ENCODE measurements around the gene NOM1. TPM values are rescaled to one million over a fixed set of nuclear protein-coding genes. Genes with fewer than 3 reads are reported as not detected.
"Not testable (repeated sequence)": the region's sequence is repeated elsewhere in the genome, so short reads cannot be mapped to it uniquely, and the experiment has no call there.

Gene NOM1
- polyA plus RNA-seq, 6 donors from 2014 or later = 1.8 to 8.6 (median 3.3) TPM

GRCh38 chr7:156927571-156928405 lies 21.7 kb upstream of the NOM1 start:
- Mint-ChIP-seq H3K27me3 (peaks cover 33 to 59% (median 57%) of the 10 kb centered on the region in 3 donors), H3K4me1 (peaks cover 4 to 7% (median 7%) of the 10 kb centered on the region in 3 donors)
- ATAC-seq (ENCODE audit: low read depth in 2 of 2) = no peak

DNA sequence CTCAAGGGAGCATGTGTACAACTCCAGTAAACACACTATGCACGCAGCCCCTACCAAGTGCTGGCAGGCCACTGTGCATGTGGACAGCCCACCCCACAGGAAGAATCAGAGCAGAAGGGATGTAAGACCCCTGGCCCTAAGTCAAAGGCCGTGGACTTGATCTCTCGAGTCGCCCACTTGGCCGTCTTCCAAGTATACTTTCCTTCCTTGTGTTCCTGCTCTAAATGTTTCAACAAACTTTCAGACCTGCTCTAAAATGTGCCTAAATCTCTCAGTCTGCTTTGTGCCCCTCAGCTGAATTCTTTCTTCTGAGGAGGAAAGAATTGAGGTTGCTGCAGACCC lies 21.1 kb upstream of the NOM1 start:
- H3K9me3 Mint-ChIP-seq = no peaks in the 10 kb centered on the region
- ATAC-seq (ENCODE audit: low read depth in 2 of 2) (no peak), DNase-seq (no peak)
- peaks cover 32 to 53% (median 52%) of the 10 kb centered on the region in 3 donors for H3K27me3 Mint-ChIP-seq
- peaks cover under 1 to 2% (median 1%) of the 10 kb centered on the region in 3 donors for H3K4me1 Mint-ChIP-seq
- peaks cover 0 to under 1% of the 10 kb centered on the region in 2 donors for H3K36me3 Mint-ChIP-seq
- H3K4me3 Mint-ChIP-seq = no peak overlapping the region
- H3K27ac Mint-ChIP-seq = peak overlapping the region in 1 of 6 donors; percentile 44

More at GRCh38 chr7:156927571-156928405, 21.7 kb upstream of the NOM1 start:
- no peaks in the 10 kb centered on the region for H3K9me3 Mint-ChIP-seq
- H3K36me3 Mint-ChIP-seq = peaks cover 0 to 3% of the 10 kb centered on the region in 2 donors
- peak overlapping the region in 1 of 6 donors; percentile 44 for H3K27ac Mint-ChIP-seq
- no peak overlapping the region for H3K4me3 Mint-ChIP-seq
- DNase-seq = no peak

DNA sequence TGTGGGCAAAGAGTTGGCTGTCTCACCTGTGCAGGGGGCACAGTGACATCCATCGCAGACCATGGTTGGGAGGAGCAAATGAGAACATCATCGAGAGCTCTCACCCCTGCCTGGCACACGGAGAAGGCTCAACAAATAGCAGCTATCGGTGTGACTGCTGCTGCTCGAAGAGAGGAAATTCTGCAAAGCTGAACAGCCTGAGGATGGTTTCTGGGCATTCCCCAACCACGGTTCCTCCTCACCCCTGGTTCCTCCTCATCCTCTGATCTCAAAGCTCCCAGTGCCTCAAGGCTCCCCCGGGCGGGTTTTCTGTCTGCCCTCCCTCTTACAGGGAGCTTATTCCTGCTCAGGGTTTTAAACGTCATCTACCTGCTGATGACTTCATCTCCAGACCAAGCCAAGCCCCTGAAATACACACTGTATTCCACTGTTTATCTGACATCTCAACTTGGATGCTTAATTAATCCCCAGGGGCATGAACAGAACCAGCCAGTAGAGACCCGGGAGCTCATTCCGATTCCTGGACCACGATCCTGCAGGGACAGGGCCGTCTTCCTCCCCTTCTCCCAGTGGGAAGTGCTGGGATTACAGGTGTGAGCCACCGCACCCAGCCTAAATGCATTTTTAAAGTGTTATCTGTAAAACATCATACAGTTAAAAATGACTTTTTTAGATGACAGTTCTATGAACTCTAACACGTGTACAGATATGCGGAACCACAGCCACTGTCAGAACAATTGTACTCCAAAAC lies 19.5 kb upstream of the NOM1 start:
- Mint-ChIP-seq H3K36me3 (no peaks in the 10 kb centered on the region), H3K4me3 (no peak overlapping the region), H3K4me1 (no peaks in the 10 kb centered on the region), H3K9me3 (no peaks in the 10 kb centered on the region), H3K27me3 (peaks cover 28 to 55% (median 43%) of the 10 kb centered on the region in 3 donors), H3K27ac (no peak overlapping the region)
- DNase-seq = no peak
- ATAC-seq (ENCODE audit: low read depth in 2 of 2) = no peak

GRCh38 chr7:156932006-156932405 lies 17.5 kb upstream of the NOM1 start:
- H3K27me3 Mint-ChIP-seq = peaks cover 28 to 60% (median 35%) of the 10 kb centered on the region in 3 donors
- DNase-seq (no peak), ATAC-seq (ENCODE audit: low read depth in 2 of 2) (no peak)
- H3K27ac Mint-ChIP-seq = no peak overlapping the region
- H3K4me3 Mint-ChIP-seq = no peak overlapping the region
- H3K4me1 Mint-ChIP-seq = no peaks in the 10 kb centered on the region
- H3K36me3 Mint-ChIP-seq = no peaks in the 10 kb centered on the region
- H3K9me3 Mint-ChIP-seq = no peaks in the 10 kb centered on the region

DNA sequence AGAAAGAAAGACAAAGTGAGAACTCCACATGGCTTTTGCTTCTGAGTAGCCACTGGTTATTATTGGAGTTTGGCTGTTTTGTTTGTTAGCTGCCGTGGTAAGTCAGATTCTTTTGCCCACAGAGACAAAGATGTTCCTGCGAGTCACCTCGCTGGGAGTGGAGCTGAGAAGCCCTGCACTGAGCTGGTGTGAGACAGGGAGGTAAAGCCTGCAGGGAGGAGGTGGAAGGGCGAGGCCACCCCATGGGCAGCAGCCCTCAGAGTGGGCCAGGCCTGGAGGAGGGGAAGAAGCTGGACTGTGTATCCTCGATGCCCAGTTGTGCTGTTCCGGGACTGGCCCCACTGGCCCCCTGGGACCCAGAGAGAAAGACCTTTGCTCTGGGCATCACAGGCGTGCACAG lies 14.3 kb upstream of the NOM1 start:
- H3K4me3 Mint-ChIP-seq = no peak overlapping the region
- DNase-seq (no peak), ATAC-seq (ENCODE audit: low read depth in 2 of 2) (no peak)
- no peaks in the 10 kb centered on the region for H3K36me3 Mint-ChIP-seq
- H3K4me1 Mint-ChIP-seq = no peaks in the 10 kb centered on the region
- peaks cover 11 to 35% (median 12%) of the 10 kb centered on the region in 3 donors for H3K27me3 Mint-ChIP-seq
- H3K27ac Mint-ChIP-seq = no peak overlapping the region
- H3K9me3 Mint-ChIP-seq = no peaks in the 10 kb centered on the region

- H3K4me3 Mint-ChIP-seq; H3K27ac Mint-ChIP-seq; DNase-seq; ATAC-seq (ENCODE audit: low read depth in 2 of 2); H3K4me1 Mint-ChIP-seq; H3K9me3 Mint-ChIP-seq; H3K36me3 Mint-ChIP-seq: not testable (repeated sequence)
- peaks cover 8 to 37% (median 9%) of the 10 kb centered on the region in 3 donors for H3K27me3 Mint-ChIP-seq
These were observed 12.7 kb upstream of the NOM1 start for GRCh38 chr7:156936766-156937165.

- peak overlapping the region in 1 of 8 donors; percentile 29 for H3K4me3 Mint-ChIP-seq
- H3K27me3 Mint-ChIP-seq = peaks cover 16 to 48% (median 33%) of the 10 kb centered on the region in 3 donors
- no peak for DNase-seq
- peak overlapping the region in 2 of 6 donors; percentile 44 to 62 for H3K27ac Mint-ChIP-seq
- peaks cover 2 to 11% (median 4%) of the 10 kb centered on the region in 3 donors for H3K4me1 Mint-ChIP-seq
- no peak for ATAC-seq (ENCODE audit: low read depth in 2 of 2)
- no peaks in the 10 kb centered on the region for H3K36me3 Mint-ChIP-seq
- peaks cover 0 to 6% (median 0%) of the 10 kb centered on the region in 7 donors for H3K9me3 Mint-ChIP-seq
These were observed 8.9 kb upstream of the NOM1 start for GRCh38 chr7:156940421-156941122.

DNA sequence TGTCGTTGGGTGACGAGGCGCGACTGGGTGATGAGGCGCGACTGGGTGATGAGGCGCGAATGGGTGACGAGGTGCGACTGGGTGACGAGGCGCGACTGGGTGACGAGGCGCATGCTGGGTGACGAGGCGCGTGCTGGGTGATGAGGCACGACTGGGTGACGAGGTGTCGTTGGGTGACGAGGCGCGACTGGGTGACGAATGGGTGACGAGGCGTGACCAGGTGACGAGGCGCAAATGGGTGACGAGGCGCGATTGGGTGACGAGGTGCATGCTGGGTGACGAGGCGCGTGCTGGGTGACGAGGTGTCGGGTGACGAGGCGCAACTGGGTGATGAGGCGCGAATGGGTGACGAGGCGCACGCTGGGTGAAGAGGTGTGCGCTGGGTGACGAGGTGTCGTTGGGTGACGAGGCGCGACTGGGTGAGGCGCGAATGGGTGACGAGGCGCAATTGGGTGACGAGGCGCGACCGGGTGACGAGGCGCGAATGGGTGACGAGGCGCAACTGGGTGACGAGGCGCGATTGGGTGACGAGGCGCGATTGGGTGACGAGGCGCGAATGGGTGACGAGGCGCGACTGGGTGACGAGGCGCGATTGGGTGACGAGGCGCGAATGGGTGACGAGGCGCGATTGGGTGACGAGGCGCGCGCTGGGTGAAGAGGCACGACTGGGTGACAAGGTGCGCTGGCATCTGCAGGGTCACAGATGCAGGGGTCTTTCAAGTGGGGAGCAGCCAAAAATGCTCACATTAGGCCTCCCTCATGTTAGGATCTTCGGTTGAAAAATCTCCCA lies 7.9 kb upstream of the NOM1 start:
- peaks cover 16 to 45% (median 33%) of the 10 kb centered on the region in 3 donors for H3K27me3 Mint-ChIP-seq
- H3K36me3 Mint-ChIP-seq = no peaks in the 10 kb centered on the region
- H3K27ac Mint-ChIP-seq = peak overlapping the region in 5 of 6 donors; percentile 15 to 98 (median 62)
- H3K4me3 Mint-ChIP-seq = peak overlapping the region in 4 of 8 donors; percentile 30 to 53 (median 40)
- H3K4me1 Mint-ChIP-seq = peaks cover 2 to 11% (median 4%) of the 10 kb centered on the region in 3 donors
- DNase-seq (no peak), ATAC-seq (ENCODE audit: low read depth in 2 of 2) (no peak)
- peaks cover 0 to 6% (median 0%) of the 10 kb centered on the region in 7 donors for H3K9me3 Mint-ChIP-seq

DNA sequence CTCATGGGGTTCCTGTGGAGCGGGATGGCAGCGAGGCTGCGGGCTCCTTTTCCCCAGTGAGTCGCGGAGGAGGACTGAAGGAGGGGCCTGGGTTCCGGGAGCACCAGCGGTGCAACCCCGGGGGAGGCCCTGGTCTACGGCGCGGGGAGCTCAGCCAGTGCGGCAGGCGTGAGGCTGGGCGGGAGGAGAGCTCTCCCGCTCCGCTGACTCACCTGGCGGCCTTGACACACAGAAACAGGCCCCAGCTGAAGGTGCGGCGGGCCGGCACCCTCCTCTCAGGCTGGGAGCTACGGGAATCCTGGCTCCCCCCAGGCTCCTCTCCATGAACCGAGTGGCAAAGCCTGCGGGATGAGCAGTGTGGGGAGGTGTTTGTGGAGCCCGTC lies 6.8 kb upstream of the NOM1 start:
- Mint-ChIP-seq H3K4me3 (peak overlapping the region in 6 of 8 donors; percentile 15 to 85 (median 54)), H3K4me1 (peaks cover 2 to 11% (median 4%) of the 10 kb centered on the region in 3 donors), H3K27me3 (peaks cover 15 to 43% (median 39%) of the 10 kb centered on the region in 3 donors), H3K36me3 (no peaks in the 10 kb centered on the region), H3K9me3 (peaks cover 0 to 6% (median 0%) of the 10 kb centered on the region in 7 donors), H3K27ac (peak overlapping the region in 1 of 6 donors; percentile 31)
- ATAC-seq (ENCODE audit: low read depth in 2 of 2) = peak; percentile 50 to 61
- no peak for DNase-seq

GRCh38 chr7:156943091-156944041 lies 6.1 kb upstream of the NOM1 start:
- Mint-ChIP-seq H3K4me3 (peak overlapping the region in 6 of 8 donors; percentile 6 to 76 (median 58)), H3K27ac (peak overlapping the region in 3 of 6 donors; percentile 42 to 75 (median 59))

DNA sequence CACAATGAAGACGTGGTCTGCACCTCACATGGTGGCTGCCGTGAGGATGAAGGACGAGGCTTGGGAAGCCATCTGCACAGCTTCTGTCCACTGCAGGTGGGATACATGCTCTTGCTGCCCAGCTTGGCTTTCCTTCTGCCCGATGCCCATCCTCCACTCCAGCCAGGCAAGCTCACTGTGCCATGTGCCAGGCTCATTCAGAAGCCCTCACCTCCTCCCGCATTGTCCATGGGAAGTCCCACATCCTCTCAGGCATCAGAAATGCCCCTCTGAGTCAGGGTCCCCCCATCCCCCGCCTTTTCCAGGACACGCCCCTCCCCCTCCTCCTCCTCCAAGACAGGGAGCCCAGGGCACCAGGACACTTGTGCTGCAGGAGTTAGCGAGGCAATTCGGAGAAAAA lies 4.6 kb upstream of the NOM1 start:
- peaks cover 2 to 11% (median 4%) of the 10 kb centered on the region in 3 donors for H3K4me1 Mint-ChIP-seq
- ATAC-seq (ENCODE audit: low read depth in 2 of 2) (no peak), DNase-seq (no peak)
- peak overlapping the region in 1 of 8 donors; percentile 64 for H3K4me3 Mint-ChIP-seq
- no peak overlapping the region for H3K27ac Mint-ChIP-seq
- H3K36me3 Mint-ChIP-seq = no peaks in the 10 kb centered on the region
- peaks cover 0 to 6% (median 0%) of the 10 kb centered on the region in 7 donors for H3K9me3 Mint-ChIP-seq
- peaks cover 15 to 38% (median 32%) of the 10 kb centered on the region in 3 donors for H3K27me3 Mint-ChIP-seq

More at GRCh38 chr7:156943091-156944041, 6.1 kb upstream of the NOM1 start:
- Mint-ChIP-seq H3K4me1 (peaks cover 2 to 11% (median 4%) of the 10 kb centered on the region in 3 donors), H3K9me3 (peaks cover 0 to 6% (median 0%) of the 10 kb centered on the region in 7 donors), H3K36me3 (no peaks in the 10 kb centered on the region), H3K27me3 (peaks cover 15 to 38% (median 32%) of the 10 kb centered on the region in 3 donors)
- DNase-seq (no peak), ATAC-seq (ENCODE audit: low read depth in 2 of 2) (peak; percentile 56 to 63)

Data from naive B cell (primary cell).